Measurements from ENCODE around the gene PRKACA.

PRKACA gene

GRCh38 chr19:14096272-14096992, 21.1 kb downstream of the PRKACA start:
- no peak for DNase-seq

- no peak for DNase-seq
These were observed 22.7 kb downstream of the PRKACA start for GRCh38 chr19:14094854-14095253.

- DNase-seq, result no peak
These were observed 24.3 kb downstream of the PRKACA start for GRCh38 chr19:14093117-14093823.

- peak in 3 of 56 donors; percentile 7 to 42 (median 30) for DNase-seq
These were observed 25.6 kb downstream of the PRKACA start for GRCh38 chr19:14091813-14092462.

GRCh38 chr19:14091081-14091812, 26.3 kb downstream of the PRKACA start:
- peak in 38 of 56 donors; percentile 42 to 90 (median 80) for DNase-seq

- peak in 55 of 56 donors; percentile 31 to 91 (median 79) for DNase-seq
These were observed 27.0 kb downstream of the PRKACA start, which contains the start of gene SAMD1 for GRCh38 chr19:14090509-14091080. SAMD1 (minus strand) TSS chr19:14090751.

GRCh38 chr19:14089662-14090508, 27.7 kb downstream of the PRKACA start:
- peak in 18 of 56 donors; percentile 20 to 64 (median 34) for DNase-seq

GRCh38 chr19:14089412-14089661, 28.2 kb downstream of the PRKACA start:
- peak in 2 of 56 donors; percentile 6 to 10 for DNase-seq

- no peak for DNase-seq
These were observed 28.7 kb downstream of the PRKACA start for GRCh38 chr19:14088634-14089411.

GRCh38 chr19:14086098-14086497, 31.5 kb downstream of the PRKACA start:
- no peak for DNase-seq

- DNase-seq, result no peak
These were observed 32.1 kb downstream of the PRKACA start, which contains the start of gene C19orf67 for GRCh38 chr19:14085309-14085995. C19orf67 (minus strand) TSS chr19:14085783; CDS start chr19:14085627, 156 bp downstream.

- no peak for DNase-seq
These were observed 34.9 kb downstream of the PRKACA start for GRCh38 chr19:14082675-14082960.

- peak in 14 of 56 donors; percentile 33 to 74 (median 46) for DNase-seq
These were observed 35.5 kb downstream of the PRKACA start for GRCh38 chr19:14081797-14082674.

GRCh38 chr19:14080887-14081796, 36.4 kb downstream of the PRKACA start:
- peak; percentile 89 to 99 (median 96) for DNase-seq

GRCh38 chr19:14078411-14078810, 39.2 kb downstream of the PRKACA start:
- DNase-seq, result no peak

- DNase-seq, result peak in 26 of 56 donors; percentile 15 to 67 (median 50)
These were observed 43.4 kb downstream of the PRKACA start for GRCh38 chr19:14073925-14074838.
